ENCODE data around the gene IGF1R.

- no peak for TF ChIP-seq POLR2A (IDR thresholded peaks at IDR 0.05; ENCODE audit: low read length)
- TF ChIP-seq GATA1 (IDR thresholded peaks at IDR 0.05; ENCODE audit: low read depth, low read length): no peak
Measured at GRCh38 chr15:98712845-98713584, 64.7 kb downstream of the IGF1R start.
